Keratinocyte (primary cell): ENCODE data around the gene FAM107B. TPM values are rescaled to one million over a fixed set of nuclear protein-coding genes. Genes with fewer than 3 reads are reported as not detected.

Experiments
- DNase-seq: peaks from one replicate; pipeline ENCODE4 v3.0.0-alpha.2; 2011; ENCODE audit warnings: low read depth, missing footprints, low spot score
- FAIRE-seq: peaks from 2 replicates; lab custom pipeline; 2011; peaks lifted over from hg19 to GRCh38; lab: Jason Lieb, UNC
- H2AFZ ChIP-seq: 2 replicates; pipeline ENCODE4 v1.6.0; 2012; ENCODE audit warnings: low read length, control low read depth, inconsistent platforms; ENCODE audit not compliant: control insufficient read depth
- H3K27ac ChIP-seq: 2 replicates; pipeline ENCODE4 v1.5.1; 2011; ENCODE audit warnings: low read length; ENCODE audit not compliant: control insufficient read depth, insufficient read depth
- H3K27me3 ChIP-seq: 3 replicates; pipeline ENCODE4 v1.6.0; 2011; ENCODE audit warnings: low read length; ENCODE audit not compliant: control insufficient read depth, insufficient read depth; ENCODE audit errors: extremely low read depth
- H3K36me3 ChIP-seq, 2 experiments: 2 replicates in 1 of 2; 3 replicates in 1 of 2; pipeline ENCODE4 v1.5.1; 2011; ENCODE audit warnings: low read length in 2 of 2, mild to moderate bottlenecking in 1 of 2; ENCODE audit not compliant: control insufficient read depth in 2 of 2, insufficient read depth in 2 of 2; ENCODE audit errors: extremely low read depth in 1 of 2
- H3K4me1 ChIP-seq: 3 replicates; pipeline ENCODE4 v1.5.1; 2011; ENCODE audit warnings: low read length; ENCODE audit not compliant: control insufficient read depth, insufficient read depth; ENCODE audit errors: extremely low read depth
- H3K4me2 ChIP-seq: 3 replicates; pipeline ENCODE4 v1.6.0; 2011; ENCODE audit warnings: low read depth, low read length; ENCODE audit not compliant: control insufficient read depth, insufficient read depth; ENCODE audit errors: extremely low read depth
- H3K4me3 ChIP-seq, 3 experiments: fragments of 200-600 bp in 1 of 3; sonication (generic) in 1 of 3; 2 replicates in 2 of 3; 3 replicates in 1 of 3; pipeline ENCODE4 v1.5.1; 2011 to 2016; ENCODE audit warnings: low read length in 3 of 3, mild to moderate bottlenecking in 3 of 3, control low read depth in 2 of 3, inconsistent platforms in 1 of 3, low read depth in 1 of 3, mixed read lengths in 1 of 3, mixed run types in 1 of 3, moderate library complexity in 1 of 3; ENCODE audit not compliant: control insufficient read depth in 2 of 3, insufficient read depth in 2 of 3; ENCODE audit errors: extremely low read depth in 1 of 3
- H3K79me2 ChIP-seq: 2 replicates; pipeline ENCODE4 v1.6.0; 2012; ENCODE audit warnings: low read length; ENCODE audit not compliant: control insufficient read depth, insufficient read depth
- H3K9ac ChIP-seq: 3 replicates; pipeline ENCODE4 v1.6.0; 2011; ENCODE audit warnings: low read length; ENCODE audit not compliant: control insufficient read depth, insufficient read depth; ENCODE audit errors: extremely low read depth
- H3K9me1 ChIP-seq: 3 replicates; pipeline ENCODE4 v1.6.0; 2011; ENCODE audit warnings: low read length; ENCODE audit not compliant: control insufficient read depth, insufficient read depth; ENCODE audit errors: extremely low read depth
- H3K9me3 ChIP-seq: 2 replicates; pipeline ENCODE4 v1.5.1; 2012; ENCODE audit warnings: low read depth, low read length; ENCODE audit not compliant: control insufficient read depth
- H4K20me1 ChIP-seq: 3 replicates; pipeline ENCODE4 v1.6.0; 2011; ENCODE audit warnings: low read length; ENCODE audit not compliant: control insufficient read depth, insufficient read depth; ENCODE audit errors: extremely low read depth
- EZH2 ChIP-seq: IDR thresholded peaks from one replicate; pipeline ENCODE4 v1.6.1; 2012; ENCODE audit warnings: inconsistent platforms, mild to moderate bottlenecking, low read length, moderate library complexity
- dilution Hi-C: fragments of 300-500 bp; cut with MboI; formaldehyde crosslinking; loops from one replicate; pipeline ENCODE4 v1.7.0; 2020; ENCODE audit warnings: low sequenced_read_pairs; ENCODE audit not compliant: extremely low pct_ligation_motif_present
- polyA plus RNA-seq, 5 experiments: library from polyadenylated mRNA; depleted of rRNA in 3 of 5; stranded (reverse) in 3 of 5; stranded (forward) in 1 of 5; unstranded in 1 of 5; fragments of >200 nt; gene quantifications; 1 replicate in 1 of 5; 2 replicates in 3 of 5; 3 replicates in 1 of 5; pipeline versions ENCODE4 v1.2.1 to v1.2.3, GENCODE V29; 2011 to 2012; ENCODE audit warnings: missing spikeins in 2 of 5, low read depth in 1 of 5, low replicate concordance in 1 of 5
- TF ChIP-seq, protein P1 (sequence below), 3 experiments: IDR thresholded peaks in 1 of 3; conservative IDR thresholded peaks in 1 of 3; optimal IDR thresholded peaks in 1 of 3; 2 replicates in 2 of 3; 3 replicates in 1 of 3; pipeline versions ENCODE3 to v1.5.1; 2011; ENCODE audit warnings: low read length in 3 of 3, mild to moderate bottlenecking in 3 of 3, moderate library complexity in 2 of 3, control low read depth in 1 of 3, inconsistent platforms in 1 of 3; ENCODE audit not compliant: insufficient read depth in 2 of 3; ENCODE audit errors: extremely low read depth in 1 of 3

Gene FAM107B
- polyA plus RNA-seq, 1 donor (not counting 4 experiments of a cell fraction or from before 2014, with no cell fraction given): 8.7 TPM

DNA sequence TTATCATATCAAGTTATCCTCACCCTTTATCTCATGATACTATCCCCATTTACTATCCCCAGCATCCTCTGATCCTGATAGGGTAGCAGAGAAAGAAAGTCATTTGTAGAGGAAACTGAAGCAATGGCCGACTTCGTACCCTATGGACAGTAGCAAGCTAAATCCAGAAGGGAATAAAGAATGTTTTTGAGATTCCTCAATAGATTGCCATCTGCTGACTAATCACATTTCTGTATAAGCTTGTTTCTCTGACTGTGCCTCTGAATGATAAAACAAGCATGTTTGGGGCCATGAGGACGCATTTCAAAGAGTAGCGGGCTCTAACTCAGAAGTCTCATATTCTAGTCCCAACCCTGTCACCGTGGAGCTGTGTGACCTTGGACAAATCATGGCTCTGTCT, 13.2 kb upstream of the FAM107B start:
- H3K9me3 ChIP-seq: peaks cover 3% of the 10 kb centered on the region
- dilution Hi-C loops: no loop called here
- H3K4me1 ChIP-seq: peaks cover 7% of the 10 kb centered on the region
- DNase-seq (no peak), FAIRE-seq (peak; percentile 56)
- H3K9ac ChIP-seq: no peak overlapping the region
- no peaks in the 10 kb centered on the region for H3K79me2 ChIP-seq
- TF ChIP-seq, protein P1, sequence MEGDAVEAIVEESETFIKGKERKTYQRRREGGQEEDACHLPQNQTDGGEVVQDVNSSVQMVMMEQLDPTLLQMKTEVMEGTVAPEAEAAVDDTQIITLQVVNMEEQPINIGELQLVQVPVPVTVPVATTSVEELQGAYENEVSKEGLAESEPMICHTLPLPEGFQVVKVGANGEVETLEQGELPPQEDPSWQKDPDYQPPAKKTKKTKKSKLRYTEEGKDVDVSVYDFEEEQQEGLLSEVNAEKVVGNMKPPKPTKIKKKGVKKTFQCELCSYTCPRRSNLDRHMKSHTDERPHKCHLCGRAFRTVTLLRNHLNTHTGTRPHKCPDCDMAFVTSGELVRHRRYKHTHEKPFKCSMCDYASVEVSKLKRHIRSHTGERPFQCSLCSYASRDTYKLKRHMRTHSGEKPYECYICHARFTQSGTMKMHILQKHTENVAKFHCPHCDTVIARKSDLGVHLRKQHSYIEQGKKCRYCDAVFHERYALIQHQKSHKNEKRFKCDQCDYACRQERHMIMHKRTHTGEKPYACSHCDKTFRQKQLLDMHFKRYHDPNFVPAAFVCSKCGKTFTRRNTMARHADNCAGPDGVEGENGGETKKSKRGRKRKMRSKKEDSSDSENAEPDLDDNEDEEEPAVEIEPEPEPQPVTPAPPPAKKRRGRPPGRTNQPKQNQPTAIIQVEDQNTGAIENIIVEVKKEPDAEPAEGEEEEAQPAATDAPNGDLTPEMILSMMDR (optimal IDR thresholded peaks at IDR 0.05 in 1 of 3, IDR thresholded peaks at IDR 0.05 in 1 of 3, conservative IDR thresholded peaks at IDR 0.05 in 1 of 3; ENCODE audit: extremely low read depth in 1 of 3, insufficient read depth in 2 of 3, low read length in 3 of 3): no peak
- TF ChIP-seq EZH2: no peak
- no peak overlapping the region for H3K27ac ChIP-seq
- peak overlapping the region in 1 of 3 experiments; percentile 41 for H3K4me3 ChIP-seq
- peak overlapping the region; percentile 62 for H2AFZ ChIP-seq
- no peaks in the 10 kb centered on the region for H4K20me1 ChIP-seq
- no peaks in the 10 kb centered on the region for H3K9me1 ChIP-seq
- no peaks in the 10 kb centered on the region for H3K27me3 ChIP-seq
- peak overlapping the region; percentile 67 for H3K4me2 ChIP-seq
- no peaks in the 10 kb centered on the region for H3K36me3 ChIP-seq

DNA sequence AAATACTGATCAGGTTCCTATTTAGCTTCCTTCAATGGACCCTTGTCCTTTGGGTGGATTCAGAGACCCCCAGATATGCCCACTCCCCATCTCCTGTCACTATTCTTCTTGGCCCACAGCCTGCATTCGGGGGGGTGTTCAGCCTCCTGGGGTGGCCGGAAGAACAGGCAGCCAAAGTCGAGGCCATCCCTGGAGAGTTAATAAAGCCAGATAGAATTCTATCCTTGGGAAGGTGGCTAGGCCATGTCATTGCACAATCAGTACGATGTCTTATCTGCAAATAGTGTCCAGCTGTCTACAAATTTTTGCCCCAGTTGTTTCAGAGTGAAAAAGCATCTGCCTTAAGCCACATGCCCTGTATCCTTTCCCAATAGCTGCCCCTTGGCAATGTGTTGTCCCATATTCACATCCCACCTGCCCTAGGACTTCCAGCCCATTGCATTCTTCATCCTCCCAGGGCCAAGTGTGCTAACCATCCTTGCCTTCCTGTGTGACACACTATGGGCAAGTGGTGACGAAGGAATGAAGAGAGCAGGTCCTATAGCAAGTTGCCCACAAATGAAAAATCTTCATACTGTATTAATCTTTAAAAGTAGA, 9.9 kb upstream of the FAM107B start:
- no peaks in the 10 kb centered on the region for H3K36me3 ChIP-seq
- no peak overlapping the region for H2AFZ ChIP-seq
- peaks cover 3% of the 10 kb centered on the region for H3K9me3 ChIP-seq
- no peak overlapping the region for H3K9ac ChIP-seq
- TF ChIP-seq EZH2: no peak
- TF ChIP-seq, protein P1 (optimal IDR thresholded peaks at IDR 0.05 in 1 of 3, IDR thresholded peaks at IDR 0.05 in 1 of 3, conservative IDR thresholded peaks at IDR 0.05 in 1 of 3; ENCODE audit: extremely low read depth in 1 of 3, insufficient read depth in 2 of 3, low read length in 3 of 3): no peak
- no peak overlapping the region for H3K27ac ChIP-seq
- FAIRE-seq (no peak), DNase-seq (no peak)
- H3K4me3 ChIP-seq: no peak overlapping the region
- no peaks in the 10 kb centered on the region for H4K20me1 ChIP-seq
- no peak overlapping the region for H3K4me2 ChIP-seq
- no peaks in the 10 kb centered on the region for H3K9me1 ChIP-seq
- H3K4me1 ChIP-seq: peaks cover 16% of the 10 kb centered on the region
- dilution Hi-C loops: no loop called here
- no peaks in the 10 kb centered on the region for H3K79me2 ChIP-seq
- H3K27me3 ChIP-seq: no peaks in the 10 kb centered on the region
